OCI-LY3 (cell line): ENCODE data around the gene CRMP1.

Experiments
- EZH2phosphoT487 ChIP-seq: fragments of 200-600 bp; shearing (Covaris generic); IDR thresholded peaks from 2 replicates; pipeline ENCODE4 v1.6.1; 2018; ENCODE audit warnings: antibody characterized with exemption, mixed run types, low read depth
- TF ChIP-seq, protein P1 (sequence below): fragments of 200-600, 300-600 bp; sonication (generic); IDR thresholded peaks from 2 replicates; pipeline ENCODE4 v1.5.1; 2014; ENCODE audit warnings: antibody characterized with exemption, low read length, low read depth

- TF ChIP-seq, protein P1, sequence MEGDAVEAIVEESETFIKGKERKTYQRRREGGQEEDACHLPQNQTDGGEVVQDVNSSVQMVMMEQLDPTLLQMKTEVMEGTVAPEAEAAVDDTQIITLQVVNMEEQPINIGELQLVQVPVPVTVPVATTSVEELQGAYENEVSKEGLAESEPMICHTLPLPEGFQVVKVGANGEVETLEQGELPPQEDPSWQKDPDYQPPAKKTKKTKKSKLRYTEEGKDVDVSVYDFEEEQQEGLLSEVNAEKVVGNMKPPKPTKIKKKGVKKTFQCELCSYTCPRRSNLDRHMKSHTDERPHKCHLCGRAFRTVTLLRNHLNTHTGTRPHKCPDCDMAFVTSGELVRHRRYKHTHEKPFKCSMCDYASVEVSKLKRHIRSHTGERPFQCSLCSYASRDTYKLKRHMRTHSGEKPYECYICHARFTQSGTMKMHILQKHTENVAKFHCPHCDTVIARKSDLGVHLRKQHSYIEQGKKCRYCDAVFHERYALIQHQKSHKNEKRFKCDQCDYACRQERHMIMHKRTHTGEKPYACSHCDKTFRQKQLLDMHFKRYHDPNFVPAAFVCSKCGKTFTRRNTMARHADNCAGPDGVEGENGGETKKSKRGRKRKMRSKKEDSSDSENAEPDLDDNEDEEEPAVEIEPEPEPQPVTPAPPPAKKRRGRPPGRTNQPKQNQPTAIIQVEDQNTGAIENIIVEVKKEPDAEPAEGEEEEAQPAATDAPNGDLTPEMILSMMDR = no peak
- TF ChIP-seq EZH2phosphoT487 = no peak
Observed at GRCh38 chr4:5780831-5781480, 111.9 kb downstream of the CRMP1 start.
